Sigmoid colon (tissue), 4 donors: Measurements from ENCODE around the gene CNTROB.

Experiments
- CTCF ChIP-seq, 4 experiments: fragments of 450-650 bp in 3 of 4; fragments of 200-600 bp in 1 of 4; IDR thresholded peaks; one replicate each; pipeline ENCODE4 v1.5.1; 2016 to 2019; ENCODE audit warnings: antibody characterized with exemption in 4 of 4, mild to moderate bottlenecking in 3 of 4, moderate library complexity in 2 of 4
- POLR2AphosphoS5 ChIP-seq, 4 donors: sonication (generic); formaldehyde crosslinking; IDR thresholded peaks; one replicate each; pipeline ENCODE4 v1.6.1; 2017; ENCODE audit warnings: antibody characterized with exemption in 4 of 4

- TF ChIP-seq CTCF (IDR thresholded peaks at IDR 0.05) (no peak), POLR2AphosphoS5 (IDR thresholded peaks at IDR 0.05) (no peak)
Observed at GRCh38 chr17:7995724-7996123, 63.7 kb downstream of the CNTROB start.
